ENCODE measurements around the gene TERB2.
"Not testable (repeated sequence)": the region's sequence is repeated elsewhere in the genome, so short reads cannot be mapped to it uniquely, and the experiment has no call there.

Gene TERB2

GRCh38 chr15:44956388-44956787 lies at the start of gene TERB2:
TERB2 (plus strand) TSS chr15:44956687; CDS start chr15:44956719, 32 bp downstream.
- no peak for DNase-seq

GRCh38 chr15:44909423-44909822 lies 47.1 kb upstream of the TERB2 start:
- DNase-seq, result no peak

- DNase-seq, result no peak
These were observed 45.4 kb upstream of the TERB2 start for GRCh38 chr15:44910981-44911625.

- not testable (repeated sequence) for DNase-seq
These were observed 44.3 kb upstream of the TERB2 start for GRCh38 chr15:44912186-44912585.

GRCh38 chr15:44912974-44913448 lies 43.5 kb upstream of the TERB2 start:
- DNase-seq, result not testable (repeated sequence)

GRCh38 chr15:44918136-44918535 lies 38.4 kb upstream of the TERB2 start:
- no peak for DNase-seq

GRCh38 chr15:44928658-44929057 lies 27.8 kb upstream of the TERB2 start:
- not testable (repeated sequence) for DNase-seq

- not testable (repeated sequence) for DNase-seq
These were observed 26.2 kb upstream of the TERB2 start for GRCh38 chr15:44930283-44930682.

- DNase-seq, result not testable (repeated sequence)
These were observed 1.8 kb downstream of the TERB2 start for GRCh38 chr15:44958302-44958701.

GRCh38 chr15:44968475-44968874 lies 12.0 kb downstream of the TERB2 start:
- DNase-seq, result no peak

GRCh38 chr15:44971036-44971435 lies 14.5 kb downstream of the TERB2 start:
- DNase-seq, result peak; percentile 30

- not testable (repeated sequence) for DNase-seq
These were observed 19.7 kb downstream of the TERB2 start for GRCh38 chr15:44976183-44976582.

GRCh38 chr15:44977781-44978180 lies 21.3 kb downstream of the TERB2 start:
- DNase-seq, result not testable (repeated sequence)

GRCh38 chr15:44979617-44980339 lies 23.3 kb downstream of the TERB2 start:
- not testable (repeated sequence) for DNase-seq

- not testable (repeated sequence) for DNase-seq
These were observed 27.7 kb downstream of the TERB2 start for GRCh38 chr15:44984144-44984543.

- DNase-seq, result not testable (repeated sequence)
These were observed 30.0 kb downstream of the TERB2 start for GRCh38 chr15:44986346-44987055.

- not testable (repeated sequence) for DNase-seq
These were observed 31.2 kb downstream of the TERB2 start for GRCh38 chr15:44987711-44988110.

- DNase-seq, result not testable (repeated sequence)
These were observed 31.8 kb downstream of the TERB2 start for GRCh38 chr15:44988184-44988869.

GRCh38 chr15:44988870-44989219 lies 32.4 kb downstream of the TERB2 start:
- DNase-seq, result not testable (repeated sequence)

GRCh38 chr15:44997632-44998031 lies 41.1 kb downstream of the TERB2 start:
- not testable (repeated sequence) for DNase-seq

GRCh38 chr15:44999105-44999504 lies 42.6 kb downstream of the TERB2 start:
- no peak for DNase-seq

GRCh38 chr15:45001180-45001579 lies 44.7 kb downstream of the TERB2 start:
- DNase-seq, result not testable (repeated sequence)

All from NCI-H526 treated with DMSO at 0.1 percent for 48 hours (cell line).